HepG2 (cell line): ENCODE results near the gene TRA2B. TPM values are rescaled to one million over a fixed set of nuclear protein-coding genes. Genes with fewer than 3 reads are reported as not detected.

Source experiments
- ELF3 ChIP-seq: IDR thresholded peaks from 2 replicates; pipeline ENCODE4 v1.6.1; 2016; ENCODE audit warnings: missing genetic modification reagents, missing compliant biosample characterization
- HMG20B ChIP-seq: conservative IDR thresholded peaks from 2 replicates; pipeline ENCODE4 v1.6.1; 2016; ENCODE audit warnings: missing genetic modification reagents, missing compliant biosample characterization
- LCORL ChIP-seq, 2 experiments: fragments of 450-650 bp in 1 of 2; sonication (generic) in 1 of 2; formaldehyde crosslinking in 1 of 2; IDR thresholded peaks; 2 replicates each; pipeline versions ENCODE4 v1.5.0 to v1.6.1; 2017 to 2020; ENCODE audit warnings: antibody characterized with exemption in 1 of 2, missing genetic modification reagents in 1 of 2
- MYNN ChIP-seq: sonication (generic); formaldehyde crosslinking; IDR thresholded peaks from 2 replicates; pipeline ENCODE4 v1.4.0; 2020; ENCODE audit warnings: mild to moderate bottlenecking, low read depth, missing genetic modification reagents
- REXO4 ChIP-seq: sonication (generic); formaldehyde crosslinking; IDR thresholded peaks from 2 replicates; pipeline ENCODE4 v1.8.0; 2022; ENCODE audit warnings: missing genetic modification reagents, mild to moderate bottlenecking, borderline replicate concordance
- SMAD9 ChIP-seq: sonication (generic); formaldehyde crosslinking; IDR thresholded peaks from 2 replicates; pipeline ENCODE4 v1.5.1; 2020; ENCODE audit warnings: mild to moderate bottlenecking, missing genetic modification reagents
- SRF ChIP-seq: IDR thresholded peaks from 2 replicates; pipeline ENCODE4 v1.6.1; 2011; ENCODE audit warnings: mild to moderate bottlenecking, low read depth, low read length, moderate library complexity
- U2AF2 ChIP-seq: fragments of 200-400 bp; formaldehyde crosslinking; IDR thresholded peaks from 2 replicates; pipeline ENCODE4 v1.6.1; 2017; ENCODE audit warnings: low read depth, mild to moderate bottlenecking, low read length
- ZBTB8A ChIP-seq: sonication (generic); formaldehyde crosslinking; IDR thresholded peaks from 2 replicates; pipeline ENCODE4 v1.4.0; 2020; ENCODE audit warnings: mild to moderate bottlenecking, low read depth, missing genetic modification reagents, borderline replicate concordance
- ZMYM3 ChIP-seq: sonication (generic); formaldehyde crosslinking; IDR thresholded peaks from 2 replicates; pipeline ENCODE4 v1.5.1; 2020; ENCODE audit warnings: mild to moderate bottlenecking, missing genetic modification reagents
- ZNF34 ChIP-seq: sonication (generic); formaldehyde crosslinking; IDR thresholded peaks from 2 replicates; pipeline ENCODE4 v1.4.0; 2020; ENCODE audit warnings: mild to moderate bottlenecking, missing genetic modification reagents, borderline replicate concordance
- ZNF451 ChIP-seq: sonication (generic); formaldehyde crosslinking; IDR thresholded peaks from 2 replicates; pipeline ENCODE4 v1.5.0; 2020; ENCODE audit warnings: mild to moderate bottlenecking, missing genetic modification reagents
- ZNF484 ChIP-seq: sonication (generic); formaldehyde crosslinking; IDR thresholded peaks from 2 replicates; pipeline ENCODE4 v1.5.1; 2020; ENCODE audit warnings: mild to moderate bottlenecking, low read depth, missing genetic modification reagents, borderline replicate concordance
- ZNF775 ChIP-seq: sonication (generic); formaldehyde crosslinking; IDR thresholded peaks from 2 replicates; pipeline ENCODE4 v1.4.0; 2020; ENCODE audit warnings: missing genetic modification reagents, mild to moderate bottlenecking, moderate library complexity, borderline replicate concordance
- polyA plus RNA-seq, 8 experiments: library from polyadenylated mRNA; depleted of rRNA in 3 of 8; stranded (reverse) in 7 of 8; unstranded in 1 of 8; fragments of >200 nt; fragmentation: Illumina TruSeq in 4 of 8; extraction: Trizol in 4 of 8; gene quantifications; 2 replicates each; pipeline versions ENCODE4 v1.2.1 to v1.2.3, GENCODE V29; 2011 to 2016; ENCODE audit warnings: low read depth in 4 of 8, missing spikeins in 1 of 8, mixed read lengths in 1 of 8; ENCODE audit not compliant: insufficient read depth in 1 of 8
- total RNA-seq, 5 experiments: library from RNA; depleted of rRNA; stranded (reverse); fragments of >200 nt; fragmentation: Illumina TruSeq; extraction: Trizol; gene quantifications; 2 replicates each; pipeline ENCODE4 v1.2.3, GENCODE V29; 2016; ENCODE audit warnings: low read depth in 1 of 5
- TF ChIP-seq, protein P1 (sequence below): IDR thresholded peaks from 2 replicates; pipeline ENCODE4 v1.6.1; 2016; ENCODE audit warnings: missing compliant biosample characterization, missing genetic modification reagents, borderline replicate concordance
- TF ChIP-seq, protein P2 (sequence below): sonication (generic); formaldehyde crosslinking; IDR thresholded peaks from 2 replicates; pipeline ENCODE4 v1.4.0; 2020; ENCODE audit warnings: missing genetic modification reagents
- TF ChIP-seq, protein P3 (sequence below): sonication (generic); formaldehyde crosslinking; IDR thresholded peaks from 2 replicates; pipeline ENCODE4 v1.4.0; 2020; ENCODE audit warnings: mild to moderate bottlenecking, missing genetic modification reagents
- TF ChIP-seq, protein P4 (sequence below): sonication (generic); formaldehyde crosslinking; IDR thresholded peaks from 2 replicates; pipeline ENCODE4 v1.4.0; 2020; ENCODE audit warnings: missing genetic modification reagents
- TF ChIP-seq, protein P5 (sequence below): sonication (generic); formaldehyde crosslinking; IDR thresholded peaks from 2 replicates; pipeline ENCODE4 v1.4.0; 2020; ENCODE audit warnings: low read depth, mild to moderate bottlenecking, missing genetic modification reagents

Gene TRA2B
- total and polyA plus RNA-seq, 2 of the 13 experiments (the other 11 are each of a cell fraction or from before 2014, with no cell fraction given): 105 to 241 TPM

DNA sequence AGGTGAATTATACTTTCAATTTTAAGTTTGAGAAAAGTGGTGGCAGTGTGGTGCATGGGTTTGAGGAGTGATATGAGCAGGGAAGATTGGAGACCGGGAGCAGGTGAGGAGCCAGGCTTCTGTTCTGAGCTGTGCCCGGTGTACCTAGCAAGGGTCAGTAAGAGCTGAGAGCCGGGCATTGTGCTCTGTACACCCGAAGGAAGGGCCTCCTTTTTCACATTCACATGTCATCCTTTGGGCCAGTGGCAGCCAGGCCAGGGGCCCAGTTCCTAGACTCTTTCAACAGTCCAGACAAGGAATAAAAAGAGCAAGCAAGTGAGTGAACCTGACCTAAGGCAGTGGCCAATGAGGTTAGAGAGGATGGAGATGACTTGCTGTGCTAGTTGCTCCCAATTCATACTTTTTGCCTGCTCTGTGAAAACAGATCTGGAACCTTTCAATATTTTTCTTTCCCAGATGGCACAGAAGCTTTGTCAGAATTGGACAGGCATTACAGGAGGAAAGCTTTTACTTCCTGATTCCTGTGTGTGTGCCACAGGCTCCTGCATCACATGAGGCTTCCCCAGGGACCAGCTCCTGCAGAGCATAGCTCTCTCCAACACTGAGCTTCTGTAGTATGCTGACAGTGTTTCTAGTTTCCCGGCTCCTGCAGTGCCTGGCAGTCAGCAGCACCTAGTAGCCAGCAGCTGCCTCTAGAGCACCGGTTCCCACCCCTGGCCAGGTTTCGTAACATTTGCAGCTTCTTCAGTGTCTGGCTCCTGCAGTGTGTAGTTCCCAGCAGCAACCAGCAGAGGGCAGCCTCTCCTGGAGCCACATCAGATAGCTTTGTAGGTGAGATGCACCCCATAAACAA lies 5.3 kb upstream of the TRA2B start (continued):
- TF ChIP-seq, protein P1, sequence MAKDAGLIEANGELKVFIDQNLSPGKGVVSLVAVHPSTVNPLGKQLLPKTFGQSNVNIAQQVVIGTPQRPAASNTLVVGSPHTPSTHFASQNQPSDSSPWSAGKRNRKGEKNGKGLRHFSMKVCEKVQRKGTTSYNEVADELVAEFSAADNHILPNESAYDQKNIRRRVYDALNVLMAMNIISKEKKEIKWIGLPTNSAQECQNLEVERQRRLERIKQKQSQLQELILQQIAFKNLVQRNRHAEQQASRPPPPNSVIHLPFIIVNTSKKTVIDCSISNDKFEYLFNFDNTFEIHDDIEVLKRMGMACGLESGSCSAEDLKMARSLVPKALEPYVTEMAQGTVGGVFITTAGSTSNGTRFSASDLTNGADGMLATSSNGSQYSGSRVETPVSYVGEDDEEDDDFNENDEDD (CRISPR knock-in tag): no peak
- TF ChIP-seq U2AF2 (no peak), ZNF484 (no peak), MYNN (CRISPR knock-in tag) (no peak), REXO4 (no peak), LCORL (IDR thresholded peaks at IDR 0.05) (no peak), LCORL (CRISPR knock-in tag; IDR thresholded peaks at IDR 0.05) (peak; percentile 52; the same call in 1 of the 2 replicates), ZNF451 (CRISPR knock-in tag) (no peak), ZMYM3 (CRISPR knock-in tag) (peak; percentile 73; the same call in 1 of the 2 replicates), ZNF34 (CRISPR knock-in tag) (no peak), HMG20B (CRISPR knock-in tag) (no peak), SMAD9 (CRISPR knock-in tag) (no peak), ELF3 (CRISPR knock-in tag) (peak; percentile 60), SRF (no peak), ZBTB8A (CRISPR knock-in tag) (no peak), ZNF775 (CRISPR knock-in tag) (0 out of 2 replicates have a peak, but pooled peaks have one; percentile 31)
- TF ChIP-seq, protein P2, sequence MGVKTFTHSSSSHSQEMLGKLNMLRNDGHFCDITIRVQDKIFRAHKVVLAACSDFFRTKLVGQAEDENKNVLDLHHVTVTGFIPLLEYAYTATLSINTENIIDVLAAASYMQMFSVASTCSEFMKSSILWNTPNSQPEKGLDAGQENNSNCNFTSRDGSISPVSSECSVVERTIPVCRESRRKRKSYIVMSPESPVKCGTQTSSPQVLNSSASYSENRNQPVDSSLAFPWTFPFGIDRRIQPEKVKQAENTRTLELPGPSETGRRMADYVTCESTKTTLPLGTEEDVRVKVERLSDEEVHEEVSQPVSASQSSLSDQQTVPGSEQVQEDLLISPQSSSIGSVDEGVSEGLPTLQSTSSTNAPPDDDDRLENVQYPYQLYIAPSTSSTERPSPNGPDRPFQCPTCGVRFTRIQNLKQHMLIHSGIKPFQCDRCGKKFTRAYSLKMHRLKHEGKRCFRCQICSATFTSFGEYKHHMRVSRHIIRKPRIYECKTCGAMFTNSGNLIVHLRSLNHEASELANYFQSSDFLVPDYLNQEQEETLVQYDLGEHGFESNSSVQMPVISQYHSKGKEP (CRISPR knock-in tag): no peak
- TF ChIP-seq, protein P3, sequence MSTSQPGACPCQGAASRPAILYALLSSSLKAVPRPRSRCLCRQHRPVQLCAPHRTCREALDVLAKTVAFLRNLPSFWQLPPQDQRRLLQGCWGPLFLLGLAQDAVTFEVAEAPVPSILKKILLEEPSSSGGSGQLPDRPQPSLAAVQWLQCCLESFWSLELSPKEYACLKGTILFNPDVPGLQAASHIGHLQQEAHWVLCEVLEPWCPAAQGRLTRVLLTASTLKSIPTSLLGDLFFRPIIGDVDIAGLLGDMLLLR (CRISPR knock-in tag): no peak
- TF ChIP-seq, protein P4, sequence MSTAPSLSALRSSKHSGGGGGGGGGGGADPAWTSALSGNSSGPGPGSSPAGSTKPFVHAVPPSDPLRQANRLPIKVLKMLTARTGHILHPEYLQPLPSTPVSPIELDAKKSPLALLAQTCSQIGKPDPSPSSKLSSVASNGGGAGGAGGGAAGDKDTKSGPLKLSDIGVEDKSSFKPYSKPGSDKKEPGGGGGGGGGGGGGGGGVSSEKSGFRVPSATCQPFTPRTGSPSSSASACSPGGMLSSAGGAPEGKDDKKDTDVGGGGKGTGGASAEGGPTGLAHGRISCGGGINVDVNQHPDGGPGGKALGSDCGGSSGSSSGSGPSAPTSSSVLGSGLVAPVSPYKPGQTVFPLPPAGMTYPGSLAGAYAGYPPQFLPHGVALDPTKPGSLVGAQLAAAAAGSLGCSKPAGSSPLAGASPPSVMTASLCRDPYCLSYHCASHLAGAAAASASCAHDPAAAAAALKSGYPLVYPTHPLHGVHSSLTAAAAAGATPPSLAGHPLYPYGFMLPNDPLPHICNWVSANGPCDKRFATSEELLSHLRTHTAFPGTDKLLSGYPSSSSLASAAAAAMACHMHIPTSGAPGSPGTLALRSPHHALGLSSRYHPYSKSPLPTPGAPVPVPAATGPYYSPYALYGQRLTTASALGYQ: no peak
- TF ChIP-seq, protein P5, sequence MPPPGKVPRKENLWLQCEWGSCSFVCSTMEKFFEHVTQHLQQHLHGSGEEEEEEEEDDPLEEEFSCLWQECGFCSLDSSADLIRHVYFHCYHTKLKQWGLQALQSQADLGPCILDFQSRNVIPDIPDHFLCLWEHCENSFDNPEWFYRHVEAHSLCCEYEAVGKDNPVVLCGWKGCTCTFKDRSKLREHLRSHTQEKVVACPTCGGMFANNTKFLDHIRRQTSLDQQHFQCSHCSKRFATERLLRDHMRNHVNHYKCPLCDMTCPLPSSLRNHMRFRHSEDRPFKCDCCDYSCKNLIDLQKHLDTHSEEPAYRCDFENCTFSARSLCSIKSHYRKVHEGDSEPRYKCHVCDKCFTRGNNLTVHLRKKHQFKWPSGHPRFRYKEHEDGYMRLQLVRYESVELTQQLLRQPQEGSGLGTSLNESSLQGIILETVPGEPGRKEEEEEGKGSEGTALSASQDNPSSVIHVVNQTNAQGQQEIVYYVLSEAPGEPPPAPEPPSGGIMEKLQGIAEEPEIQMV (CRISPR knock-in tag): no peak
